T-helper 1 cell (primary cell): Measurements from ENCODE around the gene JUNB.
A peak's percentile ranks its signal among the peaks of the same experiment; 100 is the strongest.
"Not testable (repeated sequence)": the region's sequence is repeated elsewhere in the genome, so short reads cannot be mapped to it uniquely, and the experiment has no call there.

Source experiments
- DNase-seq, 5 donors: peaks; one replicate each; pipeline ENCODE4 v3.0.0-alpha.2; 2012 to 2020

Gene JUNB

GRCh38 chr19:12804051-12804450, 12.8 kb downstream of the JUNB start:
- DNase-seq = no peak

GRCh38 chr19:12806242-12807081, 15.2 kb downstream of the JUNB start, which contains the start of gene RNASEH2A:
Gene RNASEH2A (plus strand): TSS chr19:12806584. CDS start chr19:12806674, 90 bp downstream.
- DNase-seq = peak; percentile 67 to 91 (median 78)

- DNase-seq = no peak
Observed at GRCh38 chr19:12815088-12815487, 23.8 kb downstream of the JUNB start.

- not testable (repeated sequence) for DNase-seq
Observed at GRCh38 chr19:12817188-12817587, 25.9 kb downstream of the JUNB start.

- DNase-seq = not testable (repeated sequence)
Observed at GRCh38 chr19:12817810-12818209, 26.5 kb downstream of the JUNB start.

- DNase-seq = no peak
Observed at GRCh38 chr19:12821761-12822160, 30.5 kb downstream of the JUNB start.

- no peak for DNase-seq
Observed at GRCh38 chr19:12825254-12826131, 34.2 kb downstream of the JUNB start.

GRCh38 chr19:12828494-12828893, 37.2 kb downstream of the JUNB start:
- no peak for DNase-seq

- no peak for DNase-seq
Observed at GRCh38 chr19:12833418-12833737, 42.1 kb downstream of the JUNB start.

GRCh38 chr19:12833738-12834565, 42.7 kb downstream of the JUNB start:
- DNase-seq = peak in 3 of 5 donors; percentile 38 to 44 (median 41)

- DNase-seq = no peak
Observed at GRCh38 chr19:12834566-12834943, 43.3 kb downstream of the JUNB start, which contains the start of gene RTBDN. Gene RTBDN (minus strand): TSS chr19:12834579. CDS start chr19:12829979, 4,600 bp downstream.

- DNase-seq = no peak
Observed at GRCh38 chr19:12834976-12835757, 43.9 kb downstream of the JUNB start.

GRCh38 chr19:12836529-12836863, 45.2 kb downstream of the JUNB start:
- DNase-seq = no peak

- no peak for DNase-seq
Observed at GRCh38 chr19:12837225-12837624, 45.9 kb downstream of the JUNB start.

- DNase-seq = peak in 4 of 5 donors; percentile 24 to 60 (median 47)
Observed at GRCh38 chr19:12838182-12838885, 47.0 kb downstream of the JUNB start, which contains the start of gene MAST1. Gene MAST1 (plus strand): TSS chr19:12838515. CDS start chr19:12838573, 58 bp downstream.

- DNase-seq = peak in 1 of 5 donors; percentile 64
Observed at GRCh38 chr19:12838886-12839756, 47.8 kb downstream of the JUNB start.

GRCh38 chr19:12840091-12841079, 49.1 kb downstream of the JUNB start:
- DNase-seq = peak in 2 of 5 donors; percentile 22 to 60

GRCh38 chr19:12841094-12841493, 49.8 kb downstream of the JUNB start:
- no peak for DNase-seq

GRCh38 chr19:12842511-12842910, 51.2 kb downstream of the JUNB start:
- DNase-seq = no peak
